Memory B cell (primary cell): ENCODE data around the gene CFAP73.

Experiments
- ATAC-seq: fragments of 150-1000 bp; cut with Tn5 transposase; 2 replicates; pipeline ENCODE4 v1.10.0; 2021; ENCODE audit warnings: low read depth, mild to moderate bottlenecking, moderate library complexity
- DNase-seq, 2 donors: peaks; one replicate each; pipeline ENCODE4 v3.0.0; 2022; ENCODE audit warnings: low spot score in 2 of 2
- H3K27ac Mint-ChIP-seq: one replicate; pipeline ENCODE4 v1.8.0; 2022; ENCODE audit warnings: mild to moderate bottlenecking, moderate library complexity, mixed read lengths
- H3K27me3 Mint-ChIP-seq: one replicate; pipeline ENCODE4 v1.8.0; 2022; ENCODE audit warnings: mixed read lengths
- H3K36me3 Mint-ChIP-seq: one replicate; pipeline ENCODE4 v1.8.0; 2022; ENCODE audit warnings: mild to moderate bottlenecking, mixed read lengths
- H3K4me1 Mint-ChIP-seq: one replicate; pipeline ENCODE4 v1.8.0; 2022; ENCODE audit warnings: mixed read lengths
- H3K4me3 Mint-ChIP-seq: one replicate; pipeline ENCODE4 v1.8.0; 2022; ENCODE audit warnings: mild to moderate bottlenecking, moderate library complexity, mixed read lengths
- H3K9me3 Mint-ChIP-seq: one replicate; pipeline ENCODE4 v1.8.0; 2022; ENCODE audit warnings: mixed read lengths

The CFAP73 gene

GRCh38 chr12:113142886-113143332 is 6.6 kb upstream of the CFAP73 start:
- Mint-ChIP-seq H3K27me3 (no peaks in the 10 kb centered on the region), H3K36me3 (peaks cover 3% of the 10 kb centered on the region), H3K27ac (no peak overlapping the region), H3K9me3 (peaks cover 3% of the 10 kb centered on the region), H3K4me3 (no peak overlapping the region), H3K4me1 (peaks cover 7% of the 10 kb centered on the region)
- ATAC-seq (no peak), DNase-seq (no peak)

GRCh38 chr12:113143959-113144358 is 5.6 kb upstream of the CFAP73 start:
- H3K4me3 Mint-ChIP-seq: no peak overlapping the region
- H3K27me3 Mint-ChIP-seq: no peaks in the 10 kb centered on the region
- ATAC-seq (no peak), DNase-seq (no peak)
- peaks cover 3% of the 10 kb centered on the region for H3K9me3 Mint-ChIP-seq
- peaks cover 3% of the 10 kb centered on the region for H3K36me3 Mint-ChIP-seq
- peaks cover 7% of the 10 kb centered on the region for H3K4me1 Mint-ChIP-seq
- H3K27ac Mint-ChIP-seq: no peak overlapping the region

GRCh38 chr12:113144806-113145205 is 4.7 kb upstream of the CFAP73 start:
- DNase-seq (no peak), ATAC-seq (no peak)
- H3K36me3 Mint-ChIP-seq: peaks cover 3% of the 10 kb centered on the region
- no peaks in the 10 kb centered on the region for H3K27me3 Mint-ChIP-seq
- H3K9me3 Mint-ChIP-seq: peaks cover 3% of the 10 kb centered on the region
- H3K4me1 Mint-ChIP-seq: peaks cover 7% of the 10 kb centered on the region
- no peak overlapping the region for H3K27ac Mint-ChIP-seq
- no peak overlapping the region for H3K4me3 Mint-ChIP-seq

GRCh38 chr12:113145720-113146551 is 3.6 kb upstream of the CFAP73 start:
- Mint-ChIP-seq H3K27ac (no peak overlapping the region), H3K27me3 (peaks cover 5% of the 10 kb centered on the region), H3K9me3 (peaks cover 3% of the 10 kb centered on the region), H3K4me1 (peaks cover 7% of the 10 kb centered on the region), H3K36me3 (peaks cover 3% of the 10 kb centered on the region), H3K4me3 (no peak overlapping the region)
- DNase-seq: no peak
- ATAC-seq: no peak

- Mint-ChIP-seq H3K36me3 (peaks cover 3% of the 10 kb centered on the region), H3K27ac (no peak overlapping the region), H3K4me1 (peaks cover 7% of the 10 kb centered on the region), H3K9me3 (peaks cover 3% of the 10 kb centered on the region), H3K27me3 (peaks cover 8% of the 10 kb centered on the region), H3K4me3 (no peak overlapping the region)
- DNase-seq: no peak
- no peak for ATAC-seq
These were observed 2.5 kb upstream of the CFAP73 start for GRCh38 chr12:113146999-113147398.

- peaks cover 3% of the 10 kb centered on the region for H3K9me3 Mint-ChIP-seq
- H3K27ac Mint-ChIP-seq: no peak overlapping the region
- ATAC-seq: no peak
- H3K27me3 Mint-ChIP-seq: peaks cover 17% of the 10 kb centered on the region
- H3K4me1 Mint-ChIP-seq: peaks cover 13% of the 10 kb centered on the region
- peaks cover 3% of the 10 kb centered on the region for H3K36me3 Mint-ChIP-seq
- DNase-seq: no peak
- no peak overlapping the region for H3K4me3 Mint-ChIP-seq
These were observed 2.1 kb downstream of the CFAP73 start for GRCh38 chr12:113151655-113152054.

- ATAC-seq (no peak), DNase-seq (no peak)
- Mint-ChIP-seq H3K27ac (no peak overlapping the region), H3K4me3 (peak overlapping the region; percentile 74), H3K27me3 (peaks cover 17% of the 10 kb centered on the region), H3K9me3 (peaks cover 2% of the 10 kb centered on the region), H3K4me1 (peaks cover 13% of the 10 kb centered on the region), H3K36me3 (peaks cover 2% of the 10 kb centered on the region)
These were observed 2.8 kb downstream of the CFAP73 start for GRCh38 chr12:113152196-113152834.

- Mint-ChIP-seq H3K27me3 (peaks cover 17% of the 10 kb centered on the region), H3K27ac (no peak overlapping the region), H3K4me1 (peaks cover 13% of the 10 kb centered on the region), H3K4me3 (peak overlapping the region; percentile 74), H3K9me3 (no peaks in the 10 kb centered on the region), H3K36me3 (peaks cover 5% of the 10 kb centered on the region)
- DNase-seq: peak in 1 of 2 donors; percentile 52
- ATAC-seq: peak; percentile 73
These were observed 3.6 kb downstream of the CFAP73 start for GRCh38 chr12:113152835-113153814.

- Mint-ChIP-seq H3K9me3 (no peaks in the 10 kb centered on the region), H3K27me3 (peaks cover 17% of the 10 kb centered on the region), H3K36me3 (peaks cover 14% of the 10 kb centered on the region), H3K4me3 (peak overlapping the region; percentile 67), H3K27ac (no peak overlapping the region), H3K4me1 (peaks cover 13% of the 10 kb centered on the region)
- ATAC-seq: no peak
- DNase-seq: no peak
These were observed 4.9 kb downstream of the CFAP73 start for GRCh38 chr12:113154351-113154973.

- peaks cover 16% of the 10 kb centered on the region for H3K36me3 Mint-ChIP-seq
- H3K27me3 Mint-ChIP-seq: peaks cover 17% of the 10 kb centered on the region
- DNase-seq: no peak
- H3K4me1 Mint-ChIP-seq: peaks cover 13% of the 10 kb centered on the region
- ATAC-seq: no peak
- H3K9me3 Mint-ChIP-seq: no peaks in the 10 kb centered on the region
- H3K4me3 Mint-ChIP-seq: no peak overlapping the region
- H3K27ac Mint-ChIP-seq: no peak overlapping the region
These were observed 5.5 kb downstream of the CFAP73 start for GRCh38 chr12:113155060-113155459.

- Mint-ChIP-seq H3K4me3 (no peak overlapping the region), H3K36me3 (peaks cover 20% of the 10 kb centered on the region), H3K9me3 (no peaks in the 10 kb centered on the region), H3K27ac (no peak overlapping the region), H3K4me1 (peaks cover 13% of the 10 kb centered on the region), H3K27me3 (peaks cover 13% of the 10 kb centered on the region)
- DNase-seq: no peak
- no peak for ATAC-seq
These were observed 6.1 kb downstream of the CFAP73 start for GRCh38 chr12:113155646-113156045.

GRCh38 chr12:113157218-113157859 is 7.8 kb downstream of the CFAP73 start:
- peaks cover 12% of the 10 kb centered on the region for H3K4me1 Mint-ChIP-seq
- no peak overlapping the region for H3K27ac Mint-ChIP-seq

More at GRCh38 chr12:113157218-113157859, 7.8 kb downstream of the CFAP73 start:
- peaks cover 27% of the 10 kb centered on the region for H3K36me3 Mint-ChIP-seq
- peaks cover 6% of the 10 kb centered on the region for H3K27me3 Mint-ChIP-seq
- ATAC-seq (no peak), DNase-seq (no peak)
- no peaks in the 10 kb centered on the region for H3K9me3 Mint-ChIP-seq
- H3K4me3 Mint-ChIP-seq: no peak overlapping the region
